ENCODE data around the gene UBE2I. TPM values are rescaled to one million over a fixed set of nuclear protein-coding genes. Genes with fewer than 3 reads are reported as not detected.
A peak's percentile ranks its signal among the peaks of the same experiment; 100 is the strongest.

Gene UBE2I
- total RNA-seq, 1 donor from 2014 or later: 170 TPM

DNA sequence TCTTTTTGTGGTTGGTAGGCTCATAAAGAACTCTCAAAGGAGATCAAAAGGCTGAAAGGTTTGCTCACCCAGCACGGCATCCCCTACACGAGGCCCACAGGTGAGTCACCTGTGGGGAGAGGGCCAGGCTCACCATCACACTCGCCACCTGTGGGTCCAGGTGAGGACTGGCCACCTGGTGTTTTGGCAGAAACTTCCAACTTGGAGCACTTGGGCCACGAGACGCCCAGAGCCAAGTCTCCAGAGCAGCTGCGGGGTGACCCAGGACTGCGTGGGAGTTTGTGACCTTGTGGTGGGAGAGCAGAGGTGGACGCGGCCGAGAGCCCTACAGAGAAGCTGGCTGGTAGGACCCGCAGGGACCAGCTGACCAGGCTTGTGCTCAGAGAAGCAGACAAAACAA lies 53.4 kb downstream of the UBE2I start:
- Mint-ChIP-seq H3K4me1 (ENCODE audit: unreplicated experiment) (no peaks in the 10 kb centered on the region), H3K27me3 (no peaks in the 10 kb centered on the region), H3K36me3 (peaks cover 3% of the 10 kb centered on the region), H3K27ac (no peak overlapping the region), H3K9me3 (no peaks in the 10 kb centered on the region), H3K4me3 (no peak overlapping the region)
- DNase-seq (ENCODE audit: extremely low spot score, unreplicated experiment): no peak
- TF ChIP-seq, protein P1, sequence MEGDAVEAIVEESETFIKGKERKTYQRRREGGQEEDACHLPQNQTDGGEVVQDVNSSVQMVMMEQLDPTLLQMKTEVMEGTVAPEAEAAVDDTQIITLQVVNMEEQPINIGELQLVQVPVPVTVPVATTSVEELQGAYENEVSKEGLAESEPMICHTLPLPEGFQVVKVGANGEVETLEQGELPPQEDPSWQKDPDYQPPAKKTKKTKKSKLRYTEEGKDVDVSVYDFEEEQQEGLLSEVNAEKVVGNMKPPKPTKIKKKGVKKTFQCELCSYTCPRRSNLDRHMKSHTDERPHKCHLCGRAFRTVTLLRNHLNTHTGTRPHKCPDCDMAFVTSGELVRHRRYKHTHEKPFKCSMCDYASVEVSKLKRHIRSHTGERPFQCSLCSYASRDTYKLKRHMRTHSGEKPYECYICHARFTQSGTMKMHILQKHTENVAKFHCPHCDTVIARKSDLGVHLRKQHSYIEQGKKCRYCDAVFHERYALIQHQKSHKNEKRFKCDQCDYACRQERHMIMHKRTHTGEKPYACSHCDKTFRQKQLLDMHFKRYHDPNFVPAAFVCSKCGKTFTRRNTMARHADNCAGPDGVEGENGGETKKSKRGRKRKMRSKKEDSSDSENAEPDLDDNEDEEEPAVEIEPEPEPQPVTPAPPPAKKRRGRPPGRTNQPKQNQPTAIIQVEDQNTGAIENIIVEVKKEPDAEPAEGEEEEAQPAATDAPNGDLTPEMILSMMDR (conservative IDR thresholded peaks at IDR 0.05): no peak

DNA sequence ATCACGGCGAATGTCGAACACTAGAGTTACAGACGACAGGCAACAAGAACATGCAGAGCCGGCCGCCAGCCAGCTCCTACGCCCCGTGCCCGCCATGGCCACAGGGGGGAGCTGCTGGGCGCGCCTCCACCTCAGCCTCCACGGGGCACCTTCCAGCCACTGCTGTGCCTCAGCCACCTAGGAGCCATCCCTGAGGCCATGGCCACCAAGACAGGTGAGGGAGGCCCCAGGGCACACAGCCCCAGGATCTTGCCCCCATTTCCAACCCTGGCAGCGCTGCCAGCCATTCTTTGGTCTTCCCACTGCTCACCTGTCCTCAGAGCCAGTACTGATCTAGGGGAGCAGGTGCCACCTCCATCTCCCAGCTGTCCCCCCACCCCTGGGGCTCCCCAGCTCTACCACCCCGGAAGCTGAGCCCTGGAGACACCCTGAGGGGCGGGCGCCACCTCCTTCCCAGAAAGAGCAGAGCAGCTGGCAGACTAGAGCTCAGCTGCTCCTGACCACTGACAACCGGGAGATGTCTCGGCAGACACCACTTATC lies 54.1 kb downstream of the UBE2I start:
- no peak for DNase-seq (ENCODE audit: extremely low spot score, unreplicated experiment)
- no peaks in the 10 kb centered on the region for H3K9me3 Mint-ChIP-seq
- no peak overlapping the region for H3K4me3 Mint-ChIP-seq
- H3K36me3 Mint-ChIP-seq: peaks cover 3% of the 10 kb centered on the region
- no peak overlapping the region for H3K27ac Mint-ChIP-seq
- no peaks in the 10 kb centered on the region for H3K4me1 Mint-ChIP-seq (ENCODE audit: unreplicated experiment)
- TF ChIP-seq, protein P1 (conservative IDR thresholded peaks at IDR 0.05): peak; percentile 84
- H3K27me3 Mint-ChIP-seq: no peaks in the 10 kb centered on the region

DNA sequence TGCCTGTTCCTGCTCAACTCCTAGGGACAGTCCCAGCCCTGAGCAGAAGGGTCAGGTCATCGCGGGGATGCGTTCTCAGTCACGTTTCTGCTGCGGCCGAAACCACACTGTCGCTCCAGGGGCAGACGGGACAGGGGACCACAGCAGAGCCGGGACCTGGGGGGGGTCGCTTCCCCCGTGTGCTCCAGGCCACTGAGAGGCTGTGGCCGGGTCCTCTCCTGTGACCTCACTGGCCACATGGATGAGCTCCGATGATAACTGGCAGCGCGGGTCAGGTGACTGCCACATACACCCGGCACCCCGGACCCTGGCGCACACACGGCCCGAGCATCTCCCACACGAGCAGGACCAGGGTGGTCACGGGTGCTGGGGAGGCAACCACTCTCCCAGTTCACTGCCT lies 55.1 kb downstream of the UBE2I start:
- H3K27me3 Mint-ChIP-seq: no peaks in the 10 kb centered on the region
- H3K4me3 Mint-ChIP-seq: no peak overlapping the region
- H3K36me3 Mint-ChIP-seq: peaks cover 3% of the 10 kb centered on the region
- no peak for DNase-seq (ENCODE audit: extremely low spot score, unreplicated experiment)
- TF ChIP-seq, protein P1 (conservative IDR thresholded peaks at IDR 0.05): no peak
- no peak overlapping the region for H3K27ac Mint-ChIP-seq
- no peaks in the 10 kb centered on the region for H3K9me3 Mint-ChIP-seq
- no peaks in the 10 kb centered on the region for H3K4me1 Mint-ChIP-seq (ENCODE audit: unreplicated experiment)

DNA sequence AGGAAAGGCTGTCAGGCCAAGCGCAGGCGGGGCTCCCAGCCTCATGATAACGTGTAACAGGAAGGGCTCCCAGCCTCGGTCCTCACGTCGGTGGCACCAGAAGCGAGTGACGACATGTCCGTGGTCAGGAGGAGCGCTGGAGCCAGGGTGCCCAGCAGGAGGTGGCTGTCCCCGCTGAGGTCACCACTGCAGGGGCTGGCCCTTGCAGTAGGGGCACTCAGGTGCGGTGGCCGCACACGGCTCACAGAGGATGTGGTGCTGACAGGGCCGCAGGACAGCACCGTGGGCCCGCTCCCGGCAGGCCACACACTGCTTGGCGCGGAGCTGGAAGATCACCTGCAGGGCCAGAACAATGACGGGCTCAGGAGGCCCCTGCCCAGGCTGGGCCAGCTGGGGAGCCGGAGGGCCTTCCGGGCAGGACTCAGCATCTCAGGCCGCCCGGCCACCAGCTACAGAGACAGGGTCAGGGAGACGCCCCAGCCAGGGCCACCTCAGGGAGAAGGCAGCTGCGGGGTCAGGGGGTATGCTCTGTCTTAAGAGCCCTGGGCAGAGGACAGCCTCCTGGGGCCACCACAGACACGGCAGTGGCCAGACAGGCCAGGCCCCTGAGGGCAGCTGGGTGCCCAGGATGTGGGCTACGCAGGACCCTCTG lies 56.8 kb downstream of the UBE2I start:
- Mint-ChIP-seq H3K36me3 (peaks cover 3% of the 10 kb centered on the region), H3K27me3 (no peaks in the 10 kb centered on the region), H3K9me3 (no peaks in the 10 kb centered on the region), H3K27ac (no peak overlapping the region), H3K4me3 (no peak overlapping the region), H3K4me1 (ENCODE audit: unreplicated experiment) (no peaks in the 10 kb centered on the region)
- DNase-seq (ENCODE audit: extremely low spot score, unreplicated experiment): no peak
- TF ChIP-seq, protein P1 (conservative IDR thresholded peaks at IDR 0.05): no peak

DNA sequence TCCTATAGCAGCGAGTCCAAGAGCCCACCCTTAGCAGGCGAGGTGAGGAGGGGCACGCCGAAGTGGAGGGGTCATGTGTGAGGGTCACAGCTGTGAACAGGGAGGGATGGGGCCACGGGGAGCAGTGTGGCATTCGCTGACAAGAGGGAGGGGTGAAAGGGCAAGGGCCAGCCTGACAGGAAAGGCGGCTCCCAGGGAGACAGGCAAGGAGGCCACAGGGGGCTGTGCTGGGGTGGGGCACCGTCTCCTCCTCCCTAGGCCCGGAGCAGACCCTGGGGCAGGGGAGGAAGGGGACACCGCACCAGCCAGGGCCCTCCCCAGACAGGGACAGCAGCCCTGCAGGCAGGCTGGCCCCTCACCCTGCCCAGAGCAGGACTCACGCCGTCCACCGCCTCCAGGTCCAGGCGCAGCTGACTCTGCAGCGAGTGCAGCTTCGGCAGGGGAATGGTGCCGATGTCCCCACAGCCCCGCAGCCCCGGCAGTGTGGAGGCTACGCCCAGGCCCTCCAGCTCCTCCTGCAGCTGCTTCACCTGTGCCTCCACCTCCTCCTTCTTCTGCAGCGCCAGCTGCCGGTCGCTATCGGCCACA lies 57.4 kb downstream of the UBE2I start:
- TF ChIP-seq, protein P1 (conservative IDR thresholded peaks at IDR 0.05): no peak
- DNase-seq (ENCODE audit: extremely low spot score, unreplicated experiment): no peak
- Mint-ChIP-seq H3K27ac (no peak overlapping the region), H3K4me3 (no peak overlapping the region), H3K4me1 (ENCODE audit: unreplicated experiment) (no peaks in the 10 kb centered on the region), H3K36me3 (peaks cover 3% of the 10 kb centered on the region), H3K27me3 (no peaks in the 10 kb centered on the region), H3K9me3 (no peaks in the 10 kb centered on the region)
